GM19193 (cell line): Measurements from ENCODE around the gene TMEM134.
A peak's percentile ranks its signal among the peaks of the same experiment; 100 is the strongest.

Source experiments
- POLR2A ChIP-seq: IDR thresholded peaks from 4 replicates; pipeline ENCODE4 v1.6.1; 2011; ENCODE audit not compliant: insufficient read depth, insufficient read length; ENCODE audit errors: extremely low read depth

TMEM134 gene

DNA sequence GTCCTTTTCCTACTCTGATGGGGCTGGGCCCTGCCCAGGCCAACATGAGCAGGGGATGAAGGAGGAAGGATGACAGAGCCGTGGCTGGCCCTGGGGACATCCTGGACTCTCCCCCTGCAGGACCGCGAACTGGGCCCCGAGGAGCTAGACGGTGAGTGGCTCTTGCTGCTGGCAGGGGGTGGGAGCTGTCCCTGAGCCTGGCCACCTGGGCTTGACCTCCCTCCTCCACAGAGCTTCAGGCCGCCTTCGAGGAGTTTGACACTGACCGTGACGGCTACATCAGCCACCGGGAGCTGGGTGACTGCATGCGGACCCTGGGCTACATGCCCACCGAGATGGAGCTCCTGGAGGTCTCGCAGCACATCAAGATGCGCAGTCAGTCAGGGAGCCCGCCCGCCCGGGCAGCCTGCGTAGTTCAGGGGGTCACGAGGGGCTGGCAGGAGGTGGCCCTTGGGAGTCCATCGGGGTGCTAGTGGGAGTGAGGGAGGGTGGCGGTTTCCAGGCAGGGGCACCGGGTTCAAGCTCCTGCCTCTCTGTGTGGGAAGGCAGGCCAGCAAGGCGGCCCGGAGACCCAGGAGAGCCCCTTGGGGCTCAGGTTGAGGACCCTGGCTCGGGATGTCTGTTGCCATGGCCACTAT lies 12.9 kb downstream of the TMEM134 start:
- no peak for TF ChIP-seq POLR2A

DNA sequence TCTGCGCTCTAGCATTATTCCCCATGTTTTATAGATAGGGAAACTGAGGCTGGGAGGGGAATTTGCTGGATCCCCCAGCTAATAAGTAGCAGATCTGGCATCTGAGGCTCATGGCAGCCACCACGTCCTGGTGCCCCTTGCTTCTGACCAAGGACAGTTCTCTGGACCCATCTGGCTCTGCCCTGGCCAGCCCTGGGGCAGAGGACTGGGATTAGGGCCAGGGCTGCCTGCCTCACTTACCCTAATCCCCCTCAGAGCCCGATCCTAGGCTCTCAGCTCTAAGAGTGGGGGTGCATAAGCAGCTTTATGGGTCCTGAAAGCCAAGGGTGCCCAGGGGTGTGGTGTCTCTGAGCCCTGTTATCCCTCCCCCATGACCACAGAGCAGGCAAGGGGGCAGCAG lies 14.0 kb downstream of the TMEM134 start, which contains the start of gene CABP4:
Gene CABP4, plus strand, starts transcription at position 301 of the 400 bp plus-strand sequence. Its CDS starts 70 bp downstream, at position 371.
- no peak for TF ChIP-seq POLR2A

DNA sequence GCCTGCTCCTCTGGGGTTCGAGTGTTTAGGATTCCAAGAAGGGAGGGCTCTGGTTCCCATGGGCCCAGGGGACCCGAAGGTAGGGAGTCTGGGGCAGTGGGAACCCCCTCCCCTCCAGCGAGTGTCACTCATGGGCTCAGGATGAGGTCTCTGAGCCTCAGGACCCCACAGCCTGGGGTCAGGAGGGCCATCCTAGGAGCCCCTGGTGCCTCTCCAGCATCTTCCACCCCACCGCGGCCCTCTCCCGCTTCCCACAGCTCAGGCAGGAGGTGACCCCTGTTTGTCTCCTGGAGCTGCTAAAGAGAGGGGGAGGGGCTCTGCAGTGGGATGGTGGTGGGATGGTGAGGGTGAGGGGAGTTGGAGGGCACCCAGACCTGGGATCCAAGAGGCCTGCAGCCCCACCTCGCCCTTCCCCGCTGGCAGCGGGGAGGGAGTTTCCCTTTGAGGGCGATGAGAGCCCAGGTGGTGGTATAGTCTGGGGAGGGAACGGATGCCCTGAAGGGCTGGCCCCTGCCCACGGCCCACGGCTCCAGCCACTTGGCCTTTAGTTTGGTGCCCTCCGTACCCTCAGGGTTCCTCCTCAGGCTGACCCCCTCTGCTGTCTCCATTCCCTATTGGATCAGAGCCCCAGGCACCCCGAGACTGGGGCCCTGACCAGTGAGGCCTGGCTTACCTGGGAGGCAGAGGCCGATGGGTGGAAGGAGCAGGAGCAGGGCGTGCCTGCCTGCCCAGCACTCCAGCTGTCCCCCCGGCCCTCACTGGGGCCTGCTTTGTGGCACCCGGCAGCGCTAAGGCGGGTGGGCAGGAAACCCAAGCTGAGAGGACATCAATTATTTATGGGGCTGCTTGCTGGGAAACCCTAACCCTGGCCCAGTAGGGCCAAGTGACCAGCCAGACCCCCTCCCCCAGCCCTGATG lies 15.0 kb downstream of the TMEM134 start:
- TF ChIP-seq POLR2A, result no peak

DNA sequence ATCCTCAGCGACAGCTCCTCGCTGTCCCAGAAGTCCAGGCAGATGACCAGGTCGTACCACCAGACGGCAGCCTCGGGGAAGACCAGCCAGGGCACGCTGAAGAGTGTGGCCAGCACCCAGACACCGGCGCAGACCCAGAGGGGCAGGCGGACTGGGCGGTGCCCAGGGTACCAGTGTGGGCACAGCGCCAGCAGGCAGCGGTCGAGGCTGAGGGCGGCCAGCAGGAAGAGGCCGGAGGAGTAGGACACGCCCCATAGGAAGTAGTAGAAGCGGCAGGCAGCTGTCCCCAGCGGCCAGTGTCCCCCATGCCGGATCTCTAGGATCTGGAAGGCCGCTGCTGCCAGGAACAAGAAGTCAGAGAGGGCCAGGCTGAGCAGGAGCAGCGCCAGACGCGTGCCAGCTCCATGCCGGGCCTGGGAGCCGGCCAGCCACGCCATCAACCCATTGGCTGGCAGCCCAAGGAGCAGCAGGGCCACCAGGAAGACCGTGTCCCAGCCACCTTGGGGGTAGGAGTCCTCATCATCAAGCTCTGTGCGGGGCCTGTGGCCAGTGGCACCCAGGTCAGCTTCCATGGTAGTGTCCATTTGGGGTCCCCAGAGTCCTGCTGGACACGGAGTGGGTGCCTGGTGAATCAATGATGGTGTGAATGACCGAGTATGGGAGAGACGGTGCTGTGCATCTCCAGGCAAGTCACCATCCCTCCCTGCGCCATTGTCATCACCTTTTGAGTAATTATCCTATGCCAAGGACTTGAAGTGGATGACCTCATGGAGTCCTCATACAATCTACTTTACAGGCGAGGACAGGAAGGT lies 16.7 kb downstream of the TMEM134 start, which contains the start of gene GPR152:
Gene GPR152, minus strand, starts transcription at position 589 of the 812 bp plus-strand sequence. Its CDS starts 5 bp downstream, at position 584.
- no peak for TF ChIP-seq POLR2A

DNA sequence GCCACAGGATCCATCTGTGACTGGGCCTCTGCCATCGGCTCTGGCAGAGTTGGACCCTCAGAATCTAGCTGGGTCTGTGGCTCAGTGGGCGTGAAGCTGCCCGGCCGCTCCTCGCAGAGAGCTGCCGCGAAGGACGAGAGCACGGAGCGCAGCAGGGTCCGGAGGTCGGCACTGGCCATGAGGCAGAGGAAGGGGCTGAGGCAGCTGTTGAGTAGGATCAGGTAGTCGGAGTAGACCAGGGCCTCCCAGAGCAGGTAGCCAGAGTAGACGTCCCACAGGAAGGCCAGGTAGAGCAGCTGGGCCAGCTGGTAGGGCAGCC lies 17.4 kb downstream of the TMEM134 start:
- TF ChIP-seq POLR2A, result no peak

DNA sequence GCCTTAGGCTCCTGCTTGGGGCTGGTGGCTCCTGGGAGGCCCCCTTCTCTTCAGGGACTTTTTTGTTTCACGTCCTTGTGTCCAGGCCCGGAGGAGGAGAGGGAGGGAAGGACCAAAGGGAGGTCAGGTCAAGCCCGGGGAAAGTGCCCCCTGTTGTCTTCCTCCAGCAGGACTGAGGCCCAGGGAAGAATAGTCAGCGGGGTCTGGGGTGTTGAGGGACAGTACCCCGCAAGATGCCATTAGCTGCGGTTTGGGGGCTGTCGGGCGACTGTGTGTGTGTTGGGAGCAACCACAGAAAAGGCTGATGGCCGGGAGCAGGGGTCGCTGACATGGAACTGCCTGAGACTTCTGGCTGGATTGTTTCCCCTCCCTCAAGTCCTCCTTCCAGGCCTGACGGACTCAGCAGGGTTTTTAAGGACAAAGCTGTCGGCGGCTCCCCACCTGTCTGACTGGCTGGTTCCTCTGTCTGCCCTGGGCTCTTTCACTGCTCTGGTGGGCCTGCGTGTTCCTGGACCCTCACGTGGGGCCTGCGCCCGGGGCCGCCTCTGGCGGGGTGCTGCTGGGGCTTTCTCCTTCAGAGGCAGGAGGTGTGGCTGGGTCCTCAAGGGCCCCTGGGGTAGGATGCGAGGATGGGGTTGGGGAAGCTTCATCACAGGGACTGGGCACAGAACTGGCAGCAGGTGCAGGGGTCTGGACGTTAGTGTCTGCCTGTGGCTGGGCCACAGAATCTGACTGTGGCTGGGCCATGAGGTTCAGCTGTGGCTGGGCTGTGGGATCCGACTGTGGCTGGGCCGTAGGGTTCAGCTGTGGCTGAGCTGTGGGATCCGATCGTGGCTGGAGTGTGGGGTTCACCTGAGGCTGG lies 18.0 kb downstream of the TMEM134 start:
- TF ChIP-seq POLR2A, result no peak

DNA sequence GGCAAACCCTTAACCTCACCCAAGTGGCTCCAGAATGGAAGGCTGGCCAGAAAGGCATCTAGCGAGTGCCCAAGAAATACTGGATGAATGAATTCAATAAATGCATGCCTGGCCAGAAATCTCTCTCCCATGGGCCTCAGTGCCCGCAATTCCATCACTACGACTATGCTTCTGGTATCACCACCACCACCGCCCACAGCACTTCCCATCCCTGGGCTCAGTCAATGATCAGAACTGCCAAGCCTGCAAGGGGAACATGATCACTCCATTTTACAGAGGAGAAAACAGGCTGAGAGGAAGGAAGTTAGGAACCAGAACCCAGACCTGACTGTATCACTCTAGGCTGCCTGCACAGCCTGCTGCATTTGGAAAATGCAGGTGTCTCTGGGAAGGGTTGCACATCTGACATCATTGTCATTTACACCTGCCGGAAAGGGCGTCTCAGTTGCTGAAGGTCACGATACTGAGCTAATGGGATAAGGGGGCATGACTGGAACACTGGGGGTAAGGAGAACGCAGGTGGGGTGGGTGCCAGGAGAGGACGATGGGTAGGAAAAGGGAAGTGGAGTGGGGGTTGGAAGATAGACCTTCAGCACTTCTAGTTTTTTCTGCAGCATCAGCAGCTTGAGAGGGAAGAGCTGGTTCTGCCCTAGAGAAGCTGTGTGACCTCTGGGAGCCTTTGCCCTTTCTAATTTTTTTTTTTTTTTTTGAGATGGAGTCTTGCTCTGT lies 19.8 kb downstream of the TMEM134 start:
- no peak for TF ChIP-seq POLR2A

DNA sequence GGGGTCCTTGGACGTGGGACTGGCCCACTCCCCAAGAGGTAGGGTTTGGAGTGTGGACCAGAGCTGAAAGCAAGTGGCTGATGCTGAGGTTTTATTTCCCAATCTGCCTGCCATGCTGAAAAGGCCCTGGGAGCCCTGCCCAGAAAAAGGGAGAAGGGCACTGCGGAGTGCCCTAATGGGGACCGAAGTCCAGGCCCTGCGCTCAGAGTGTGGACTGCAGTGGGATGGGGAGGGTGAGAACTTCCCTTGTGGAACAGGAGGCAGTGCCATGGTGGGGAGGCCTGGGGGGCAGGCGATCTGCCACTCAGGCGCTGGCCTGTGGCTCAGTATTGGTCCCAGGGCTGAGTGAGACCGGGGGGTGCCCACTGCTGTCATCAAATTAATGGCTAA lies 20.8 kb downstream of the TMEM134 start:
- TF ChIP-seq POLR2A, result no peak

DNA sequence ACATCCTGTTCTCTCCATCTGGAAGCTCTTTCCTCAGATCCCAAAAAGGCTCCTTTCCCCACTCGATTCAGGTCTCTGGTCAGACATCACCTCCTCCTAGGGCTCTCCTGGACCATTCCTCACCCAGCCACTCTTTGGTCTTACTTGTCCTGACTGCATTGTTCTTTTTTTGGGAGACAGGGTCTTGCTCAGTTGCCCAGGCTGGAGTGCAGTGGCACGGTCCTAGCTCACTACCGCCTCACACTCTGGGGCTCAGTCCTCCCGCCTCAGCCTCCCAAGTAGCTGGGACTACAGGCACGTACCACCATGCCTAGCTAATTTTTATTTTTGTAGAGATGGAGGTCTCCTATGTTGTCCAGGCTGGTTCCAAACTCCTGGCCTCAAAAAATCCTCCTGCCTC lies 23.5 kb downstream of the TMEM134 start:
- TF ChIP-seq POLR2A, result no peak

DNA sequence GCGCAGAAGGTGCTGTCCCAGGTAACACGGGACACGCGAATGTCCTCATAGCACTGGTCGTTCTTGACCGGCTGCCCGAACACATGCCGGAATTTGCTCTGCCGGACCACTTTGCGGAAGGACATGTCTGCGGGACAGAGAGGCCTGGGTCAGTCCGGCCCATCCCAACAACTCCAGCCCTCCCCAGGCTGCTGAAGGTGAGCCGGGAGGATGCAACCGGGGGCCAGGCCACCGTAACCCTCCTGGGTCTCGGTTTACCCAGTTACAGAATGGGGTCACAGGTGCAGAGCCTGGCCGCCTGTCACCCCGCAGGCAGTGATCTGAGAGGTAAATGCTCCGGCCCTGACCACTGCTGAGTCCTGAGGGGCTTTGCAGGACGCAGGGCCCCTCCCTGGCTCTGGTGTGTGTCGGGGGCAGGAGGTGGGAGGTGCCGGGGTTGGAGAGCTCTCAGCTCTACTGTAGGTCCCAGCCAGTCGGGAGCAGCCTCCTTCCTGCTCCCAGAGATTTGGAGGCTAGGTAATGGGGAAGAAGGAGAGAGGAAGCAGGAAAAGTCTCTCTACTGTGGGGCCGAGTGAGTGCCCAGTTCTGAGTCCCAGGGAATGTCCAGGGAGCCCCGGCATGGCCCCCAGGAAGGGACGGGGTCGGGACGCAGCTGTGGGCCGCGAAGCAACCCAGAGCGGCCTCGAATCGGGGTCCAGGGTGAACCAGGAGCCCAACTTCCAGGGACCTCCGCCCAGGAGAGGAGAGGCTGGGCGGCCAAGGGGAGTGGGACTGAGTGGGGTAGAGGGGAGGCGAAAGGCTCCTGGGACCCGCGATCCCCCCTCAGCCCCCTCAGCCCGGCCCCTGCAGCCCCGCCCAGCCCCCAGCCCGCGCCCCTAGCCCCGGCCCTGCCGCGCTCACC lies 26.3 kb downstream of the TMEM134 start:
- no peak for TF ChIP-seq POLR2A

DNA sequence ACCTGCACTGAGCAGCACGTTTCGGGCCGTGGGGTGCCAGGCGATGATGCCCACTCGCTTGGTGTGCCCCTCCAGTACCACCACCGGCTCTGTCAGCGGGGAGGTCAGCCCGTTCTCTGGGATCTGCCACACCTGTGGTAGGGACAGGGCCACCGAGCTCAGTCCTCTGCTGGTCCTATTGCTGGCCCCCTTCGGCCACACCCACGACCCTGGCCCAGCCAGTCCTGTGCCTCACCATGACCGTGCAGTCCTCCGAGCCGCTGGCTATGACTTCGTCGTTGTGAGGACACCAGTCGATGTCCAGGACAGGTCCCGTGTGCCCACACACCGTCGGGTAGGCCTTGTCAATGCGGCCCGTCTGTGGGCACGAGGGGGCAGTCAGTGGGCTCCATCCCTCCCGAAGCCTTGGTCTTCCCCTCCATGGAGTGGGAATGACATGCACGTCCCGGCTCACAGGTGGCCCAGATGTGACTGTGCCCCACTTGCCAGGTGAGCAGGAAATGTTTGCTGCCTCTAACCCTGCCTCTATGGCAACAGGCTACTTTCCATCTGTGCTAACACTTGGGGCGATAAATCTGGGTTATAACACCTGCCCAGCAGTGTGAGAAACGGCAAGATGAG lies 27.2 kb downstream of the TMEM134 start:
- no peak for TF ChIP-seq POLR2A

DNA sequence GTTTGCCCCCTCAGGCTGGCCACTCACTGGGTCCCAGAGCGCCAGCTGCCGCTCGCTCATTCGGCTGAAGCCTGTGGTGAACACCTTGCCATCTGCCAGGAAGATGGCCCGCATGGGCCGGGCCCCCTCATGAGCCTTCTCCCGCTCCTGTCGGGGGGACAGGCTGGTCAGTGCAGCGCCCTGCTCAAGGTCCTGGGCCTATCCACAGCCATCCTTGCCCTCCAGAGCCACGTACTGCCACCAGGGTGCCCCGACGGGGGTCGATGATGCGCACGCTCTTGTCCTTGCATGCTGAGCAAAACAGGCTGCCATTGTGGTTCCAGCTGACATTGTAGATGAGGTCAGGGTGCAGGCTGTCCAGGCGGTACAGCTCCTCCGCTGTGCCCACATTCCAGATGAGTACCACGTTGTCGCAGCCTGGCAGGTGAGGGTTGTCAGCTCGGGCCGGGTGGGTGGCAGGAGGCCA lies 27.9 kb downstream of the TMEM134 start:
- TF ChIP-seq POLR2A, result peak; percentile 43
